Stimulated activated CD8-positive, alpha-beta memory T cell treated with anti-CD3 and anti-CD28 coated beads, Interleukin-2, amount 100 ng/mL, for 1 hour (primary cell): ENCODE data around the gene PMEPA1.

Experiments
- DNase-seq, 2 donors: peaks; one replicate each; pipeline ENCODE4 v3.0.0-alpha.2; 2020; ENCODE audit warnings: low read depth in 2 of 2

Gene PMEPA1

GRCh38 chr20:57677584-57677982, 32.2 kb downstream of the PMEPA1 start:
- no peak for DNase-seq

- DNase-seq = no peak
Observed at GRCh38 chr20:57676589-57677583, 32.9 kb downstream of the PMEPA1 start.

GRCh38 chr20:57675773-57676172, 34.0 kb downstream of the PMEPA1 start:
- DNase-seq = no peak

GRCh38 chr20:57672953-57673575, 36.8 kb downstream of the PMEPA1 start:
- DNase-seq = no peak

GRCh38 chr20:57672164-57672563, 37.7 kb downstream of the PMEPA1 start:
- no peak for DNase-seq

GRCh38 chr20:57671662-57672061, 38.2 kb downstream of the PMEPA1 start:
- DNase-seq = no peak

GRCh38 chr20:57671072-57671391, 38.8 kb downstream of the PMEPA1 start:
- no peak for DNase-seq

- DNase-seq = no peak
Observed at GRCh38 chr20:57670288-57671071, 39.3 kb downstream of the PMEPA1 start.

- DNase-seq = no peak
Observed at GRCh38 chr20:57669632-57670031, 40.2 kb downstream of the PMEPA1 start.

GRCh38 chr20:57667924-57668782, 41.7 kb downstream of the PMEPA1 start:
- no peak for DNase-seq

- DNase-seq = no peak
Observed at GRCh38 chr20:57667388-57667787, 42.4 kb downstream of the PMEPA1 start.

GRCh38 chr20:57666834-57667157, 43.0 kb downstream of the PMEPA1 start:
- DNase-seq = no peak

- DNase-seq = no peak
Observed at GRCh38 chr20:57666106-57666833, 43.5 kb downstream of the PMEPA1 start.

GRCh38 chr20:57665589-57665971, 44.2 kb downstream of the PMEPA1 start:
- DNase-seq = no peak

- DNase-seq = no peak
Observed at GRCh38 chr20:57664924-57665588, 44.8 kb downstream of the PMEPA1 start.

- no peak for DNase-seq
Observed at GRCh38 chr20:57664476-57664875, 45.3 kb downstream of the PMEPA1 start.

- no peak for DNase-seq
Observed at GRCh38 chr20:57663681-57664451, 45.9 kb downstream of the PMEPA1 start.

- DNase-seq = no peak
Observed at GRCh38 chr20:57663241-57663640, 46.6 kb downstream of the PMEPA1 start.

GRCh38 chr20:57662456-57663240, 47.2 kb downstream of the PMEPA1 start:
- DNase-seq = no peak
